T-helper 2 cell treated with Interferon-gamma antibody and Interleukin-4, amounts not matched to agents 100 ng/mL and 5 ng/mL, for 36 hours (primary cell): ENCODE results near the gene ENPP6. TPM values are rescaled to one million over a fixed set of nuclear protein-coding genes. Genes with fewer than 3 reads are reported as not detected.
"Not testable (repeated sequence)": the region's sequence is repeated elsewhere in the genome, so short reads cannot be mapped to it uniquely, and the experiment has no call there.

Experiments used
- intact Hi-C: fragments of 100-400 bp; cut with micrococcal nuclease; formaldehyde crosslinking; loops from one replicate; pipeline ENCODE4 v1.15.1; 2023
- total RNA-seq: library from RNA; stranded (reverse); gene quantifications from 2 replicates; pipeline ENCODE4 v1.2.3, GENCODE V29; 2022

Gene ENPP6
- total RNA-seq, 1 donor from 2014 or later, result 1.6 TPM

- intact Hi-C loops, result no loop called here
Observed at GRCh38 chr4:184074677-184075388, 142.8 kb downstream of the ENPP6 start.

DNA sequence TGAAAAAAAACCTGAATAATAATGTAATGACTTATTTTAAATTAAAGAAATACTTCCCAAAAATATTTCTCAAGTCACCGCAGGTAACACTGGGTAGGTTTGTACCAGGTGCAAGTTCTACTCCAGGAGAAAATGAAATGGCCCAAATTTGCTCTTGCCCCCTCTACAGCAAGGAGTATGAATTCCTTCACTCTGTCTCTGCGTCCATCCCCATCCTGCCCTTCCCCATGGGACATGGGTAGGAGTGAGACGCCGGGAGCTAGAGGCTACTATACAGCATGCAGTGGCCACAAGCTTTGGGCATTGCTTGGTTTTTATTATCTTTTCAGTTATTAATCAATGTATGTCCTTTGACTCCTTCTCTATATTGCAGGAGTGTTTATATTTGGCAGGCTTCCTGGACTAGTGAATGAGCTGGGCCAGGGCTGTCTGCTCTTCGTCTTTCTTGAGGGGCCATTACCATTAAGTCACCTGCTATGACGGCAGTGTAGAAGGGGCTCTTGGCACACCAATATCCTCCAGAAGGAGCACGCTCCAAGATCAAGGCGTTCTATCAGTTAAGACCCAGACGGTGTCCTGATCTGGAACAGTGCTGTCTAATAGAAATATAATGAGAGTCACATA lies 149.6 kb downstream of the ENPP6 start:
- intact Hi-C loops, result no loop called here

GRCh38 chr4:184066584-184067300 lies 150.9 kb downstream of the ENPP6 start:
- intact Hi-C loops, result no loop called here

DNA sequence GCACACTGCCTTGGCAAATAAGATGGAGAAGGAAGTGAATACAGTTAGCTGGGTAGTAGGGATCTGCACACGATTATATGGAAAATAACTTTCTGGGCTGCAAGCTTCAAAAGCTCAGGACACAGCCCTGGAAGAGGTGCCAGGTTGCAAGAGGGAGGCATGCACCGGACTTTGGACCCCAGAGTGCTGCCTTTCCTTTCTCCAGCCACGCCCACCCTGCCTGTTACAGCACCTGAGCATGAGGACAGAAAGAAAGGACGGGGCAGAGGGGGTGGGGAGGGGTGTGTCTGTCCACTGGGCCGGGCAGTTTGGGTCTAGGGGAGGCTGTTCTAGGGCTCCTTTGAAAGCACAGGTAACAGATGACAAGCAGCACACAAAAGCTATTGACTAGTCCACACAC lies 152.8 kb downstream of the ENPP6 start:
- intact Hi-C loops, result no loop called here

DNA sequence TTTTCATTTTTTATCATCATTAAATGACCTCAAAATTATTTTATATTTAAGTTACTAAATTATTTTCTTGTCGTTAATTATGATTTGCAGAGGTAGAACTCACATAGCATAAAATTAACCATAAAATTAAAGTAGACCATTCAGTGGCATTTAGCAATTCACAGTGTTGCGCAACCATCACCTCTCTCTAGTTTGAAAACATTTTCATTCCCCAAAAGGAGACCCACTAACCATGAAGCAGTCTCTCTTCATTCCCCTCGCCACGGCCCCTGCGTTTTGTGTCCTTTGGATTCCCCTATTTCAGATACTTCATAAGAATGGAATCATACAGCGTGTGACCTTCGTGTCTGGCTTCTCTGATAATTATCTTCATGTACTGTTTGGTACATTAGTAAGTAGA lies 154.9 kb downstream of the ENPP6 start:
- intact Hi-C loops, result no loop called here

DNA sequence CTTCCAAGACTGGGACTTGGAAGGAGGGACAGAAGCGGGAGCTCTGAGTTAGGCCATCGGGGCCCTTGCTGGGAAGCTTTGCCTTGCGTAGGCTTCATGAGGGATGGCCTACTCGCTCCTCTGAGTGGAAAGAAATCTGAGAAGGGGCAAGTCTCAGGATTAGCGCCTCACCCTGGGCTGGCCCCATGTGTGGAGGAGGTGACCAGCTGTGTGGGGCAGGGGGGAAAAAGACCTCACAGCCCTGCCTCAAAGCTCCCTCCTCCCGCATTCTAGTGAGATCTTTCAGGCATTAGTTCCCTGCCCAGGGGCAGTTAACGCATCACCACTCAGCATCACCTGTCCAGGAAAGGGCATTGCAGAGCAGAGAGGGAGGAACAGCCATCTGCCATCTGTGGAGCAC lies 156.1 kb downstream of the ENPP6 start:
- intact Hi-C loops, result no loop called here

DNA sequence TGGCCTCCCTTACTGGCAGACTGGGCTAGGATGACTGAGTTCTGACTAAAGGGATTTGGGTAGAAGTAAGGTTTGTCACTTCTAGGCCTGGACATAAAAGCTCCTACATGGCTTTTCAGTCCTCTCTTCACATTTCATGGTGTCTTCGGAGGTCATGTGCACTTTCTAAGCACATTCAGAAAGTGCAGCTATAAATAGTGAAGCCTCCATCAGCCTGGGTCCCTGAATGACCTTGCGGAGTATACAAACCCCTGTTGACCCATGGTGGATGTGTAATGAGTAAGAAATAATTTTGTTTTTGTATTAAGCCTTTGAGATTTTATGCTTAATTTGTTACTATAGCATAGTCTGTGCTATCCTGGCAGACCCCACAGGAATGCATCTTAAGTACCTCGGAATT lies 158.6 kb downstream of the ENPP6 start:
- intact Hi-C loops, result no loop called here

DNA sequence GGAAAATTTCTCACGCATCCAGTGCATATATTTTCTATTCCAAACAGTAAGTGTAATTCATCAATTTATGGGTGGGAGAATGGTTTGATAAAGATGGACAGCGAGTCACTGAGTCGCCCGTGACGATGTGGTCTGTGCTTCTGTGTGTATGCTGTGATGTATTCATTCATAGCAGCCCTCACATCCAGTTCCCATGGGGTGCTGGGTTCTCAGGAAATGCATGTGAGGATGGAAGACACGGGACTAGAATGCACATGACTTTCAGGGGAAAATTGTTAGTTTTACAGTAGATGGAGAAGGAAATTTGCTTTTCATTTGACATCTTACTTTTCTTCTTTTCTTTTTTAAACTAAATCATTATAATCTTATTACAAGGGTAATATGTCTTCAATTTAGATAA lies 159.6 kb downstream of the ENPP6 start:
- intact Hi-C loops, result no loop called here

- intact Hi-C loops, result no loop called here
Observed at GRCh38 chr4:184056877-184057276, 160.8 kb downstream of the ENPP6 start.

DNA sequence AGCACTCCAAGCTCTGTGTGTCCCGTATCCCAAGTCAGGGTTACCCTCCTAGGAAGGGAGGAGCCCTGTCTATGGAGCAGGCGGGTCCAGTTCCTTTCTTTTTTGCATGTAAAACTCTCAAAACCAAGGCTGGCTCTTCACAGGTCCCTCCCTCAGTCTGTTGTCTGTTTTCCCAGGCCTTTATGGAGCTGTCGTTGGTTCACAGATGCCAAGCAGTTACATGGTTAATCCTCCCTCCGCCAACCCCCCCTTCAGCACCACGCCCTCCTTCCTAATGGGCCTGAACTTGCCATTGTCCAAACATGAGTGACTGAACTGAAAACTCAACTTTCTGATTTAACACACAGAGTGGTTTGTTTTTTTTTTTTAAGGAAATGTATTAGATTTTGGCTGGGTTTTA lies 164.2 kb downstream of the ENPP6 start:
- intact Hi-C loops, result no loop called here

DNA sequence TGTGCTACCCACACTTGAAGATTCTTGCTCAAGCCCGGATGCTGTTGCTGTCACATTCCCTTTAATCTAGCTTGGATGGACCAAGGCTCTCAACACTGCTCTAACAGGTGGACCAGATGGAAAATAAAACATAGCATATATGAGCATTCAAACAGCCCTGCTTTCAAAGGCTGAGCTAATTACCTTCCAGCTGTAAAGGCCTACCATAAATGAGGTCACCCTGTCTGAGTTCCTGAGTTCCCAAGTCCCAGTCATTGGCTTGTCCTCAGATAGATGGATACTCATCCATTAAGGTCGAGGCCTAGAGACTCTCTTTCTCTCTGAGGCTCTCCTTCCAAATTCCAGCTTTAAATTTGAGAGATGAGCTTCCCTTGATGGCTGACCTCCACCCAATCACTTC lies 165.1 kb downstream of the ENPP6 start:
- intact Hi-C loops, result no loop called here

DNA sequence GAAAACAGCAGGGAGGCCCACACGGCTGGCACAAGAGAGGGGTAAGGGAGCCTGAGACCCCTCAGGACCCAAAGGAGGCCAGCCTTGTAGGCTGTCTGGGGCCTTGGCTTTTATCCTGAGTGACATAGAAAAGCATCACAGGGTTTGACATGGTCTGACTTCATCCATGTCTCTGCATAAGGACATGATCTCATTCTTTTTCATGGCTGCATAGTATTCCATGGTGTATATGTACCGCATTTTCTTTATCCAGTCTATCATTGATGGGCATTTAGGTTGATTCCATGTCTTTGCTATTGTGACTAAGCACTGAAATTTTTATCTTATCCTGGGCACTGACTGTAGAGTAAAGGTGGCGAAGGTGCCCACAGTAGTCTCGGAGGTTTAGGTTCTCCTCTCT lies 166.4 kb downstream of the ENPP6 start:
- intact Hi-C loops, result not testable (repeated sequence)

- intact Hi-C loops, result no loop called here
Observed at GRCh38 chr4:184046148-184046547, 171.5 kb downstream of the ENPP6 start.

DNA sequence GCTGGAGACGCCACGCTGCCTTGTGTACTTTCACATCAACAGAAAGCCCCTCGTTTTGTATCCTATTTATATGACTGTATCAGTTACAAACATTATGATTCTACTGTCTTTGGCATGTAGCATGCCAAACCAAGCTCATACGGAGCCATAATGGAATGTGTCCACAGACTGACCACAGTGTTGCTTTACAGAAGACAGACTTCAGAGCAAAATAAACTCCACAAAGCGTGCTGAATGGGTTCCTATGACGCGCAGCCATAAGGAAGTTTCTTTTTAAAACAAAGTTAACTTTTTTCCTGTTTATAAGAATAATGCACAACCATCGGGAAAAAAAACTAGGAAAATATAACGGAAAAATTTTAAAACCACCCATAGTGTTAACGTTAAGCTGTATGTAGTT lies 176.5 kb downstream of the ENPP6 start:
- intact Hi-C loops, result no loop called here

DNA sequence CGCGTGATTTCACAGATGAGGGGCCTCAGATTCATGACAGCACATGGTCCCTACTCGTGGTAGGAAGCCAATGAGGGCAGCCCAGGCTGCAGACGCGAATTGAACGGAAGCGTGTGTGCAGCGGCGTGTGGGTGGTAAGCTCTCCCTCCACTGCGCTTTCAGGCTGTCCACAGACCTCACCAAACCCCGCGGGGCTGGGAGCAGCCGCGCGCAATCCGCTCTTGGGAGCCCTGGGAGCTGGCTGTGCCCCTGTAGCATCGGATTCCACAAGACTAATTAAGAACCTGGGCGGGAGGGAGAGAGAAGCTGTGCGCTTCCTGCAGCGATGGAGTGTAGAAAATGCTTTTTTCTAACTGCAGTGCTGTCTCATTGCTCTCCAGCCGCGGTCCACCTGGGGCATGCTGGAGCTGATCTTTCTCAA lies 177.7 kb downstream of the ENPP6 start:
- intact Hi-C loops, result no loop called here
